OCI-LY3 (cell line): Measurements from ENCODE around the gene IL16.

Experiments used
- H2AFZ ChIP-seq: fragments of 200-600, 300-600 bp; shearing (Covaris generic); 2 replicates; pipeline ENCODE4 v1.6.0; 2014; ENCODE audit warnings: antibody characterized with exemption, low read depth, low read length
- H3K27ac ChIP-seq: fragments of 200-600, 300-600 bp; sonication (generic); 2 replicates; pipeline ENCODE4 v1.5.1; 2014; ENCODE audit warnings: mild to moderate bottlenecking, low read length, moderate library complexity, mixed read lengths
- H3K27me3 ChIP-seq: fragments of 200-600, 300-600 bp; sonication (generic); 2 replicates; pipeline ENCODE4 v1.6.1; 2014; ENCODE audit warnings: low read depth, low read length, mixed read lengths
- H3K36me3 ChIP-seq: fragments of 200-600, 300-600 bp; sonication (generic); replicated peaks from 2 replicates; pipeline ENCODE3; 2014; ENCODE audit warnings: low read depth, low read length, mixed read lengths
- H3K4me1 ChIP-seq: fragments of 300-600, 200-600 bp; sonication (generic); 2 replicates; pipeline ENCODE4 v1.6.1; 2014; ENCODE audit warnings: low read length, mixed read lengths
- H3K4me2 ChIP-seq: fragments of 200-600, 300-600 bp; sonication (generic); 2 replicates; pipeline ENCODE4 v1.6.1; 2014; ENCODE audit warnings: low read length, mixed read lengths
- H3K4me3 ChIP-seq: fragments of 300-600, 200-600 bp; sonication (generic); 2 replicates; pipeline ENCODE4 v1.5.1; 2014; ENCODE audit warnings: antibody characterized with exemption, mild to moderate bottlenecking, low read length, moderate library complexity
- H3K79me2 ChIP-seq: fragments of 300-600, 200-600 bp; shearing (Covaris generic); 2 replicates; pipeline ENCODE4 v1.6.1; 2014; ENCODE audit warnings: mild to moderate bottlenecking, low read length, mixed read lengths
- H3K9ac ChIP-seq: fragments of 300-600, 200-600 bp; shearing (Covaris generic); 2 replicates; pipeline ENCODE4 v1.6.0; 2014; ENCODE audit warnings: mild to moderate bottlenecking, low read length, moderate library complexity
- H3K9me3 ChIP-seq: fragments of 200-600, 300-600 bp; shearing (Covaris generic); 2 replicates; pipeline ENCODE4 v1.6.1; 2014; ENCODE audit warnings: low read length, mixed read lengths; ENCODE audit not compliant: insufficient read depth
- H4K20me1 ChIP-seq: fragments of 200-600, 300-600 bp; sonication (generic); 2 replicates; pipeline ENCODE4 v1.6.1; 2016; ENCODE audit warnings: low read length, mixed read lengths; ENCODE audit not compliant: insufficient read depth
- EZH2phosphoT487 ChIP-seq: fragments of 200-600 bp; shearing (Covaris generic); IDR thresholded peaks from 2 replicates; pipeline ENCODE4 v1.6.1; 2018; ENCODE audit warnings: antibody characterized with exemption, mixed run types, low read depth
- TF ChIP-seq, protein P1 (sequence below): fragments of 200-600, 300-600 bp; sonication (generic); IDR thresholded peaks from 2 replicates; pipeline ENCODE4 v1.5.1; 2014; ENCODE audit warnings: antibody characterized with exemption, low read length, low read depth

IL16 gene

GRCh38 chr15:81209635-81210034 is 13.0 kb downstream of the IL16 start:
- H3K4me1 ChIP-seq: no peaks in the 10 kb centered on the region
- TF ChIP-seq, protein P1, sequence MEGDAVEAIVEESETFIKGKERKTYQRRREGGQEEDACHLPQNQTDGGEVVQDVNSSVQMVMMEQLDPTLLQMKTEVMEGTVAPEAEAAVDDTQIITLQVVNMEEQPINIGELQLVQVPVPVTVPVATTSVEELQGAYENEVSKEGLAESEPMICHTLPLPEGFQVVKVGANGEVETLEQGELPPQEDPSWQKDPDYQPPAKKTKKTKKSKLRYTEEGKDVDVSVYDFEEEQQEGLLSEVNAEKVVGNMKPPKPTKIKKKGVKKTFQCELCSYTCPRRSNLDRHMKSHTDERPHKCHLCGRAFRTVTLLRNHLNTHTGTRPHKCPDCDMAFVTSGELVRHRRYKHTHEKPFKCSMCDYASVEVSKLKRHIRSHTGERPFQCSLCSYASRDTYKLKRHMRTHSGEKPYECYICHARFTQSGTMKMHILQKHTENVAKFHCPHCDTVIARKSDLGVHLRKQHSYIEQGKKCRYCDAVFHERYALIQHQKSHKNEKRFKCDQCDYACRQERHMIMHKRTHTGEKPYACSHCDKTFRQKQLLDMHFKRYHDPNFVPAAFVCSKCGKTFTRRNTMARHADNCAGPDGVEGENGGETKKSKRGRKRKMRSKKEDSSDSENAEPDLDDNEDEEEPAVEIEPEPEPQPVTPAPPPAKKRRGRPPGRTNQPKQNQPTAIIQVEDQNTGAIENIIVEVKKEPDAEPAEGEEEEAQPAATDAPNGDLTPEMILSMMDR: no peak
- TF ChIP-seq EZH2phosphoT487: no peak
- no peak overlapping the region for H3K4me2 ChIP-seq
- H3K4me3 ChIP-seq: no peak overlapping the region
- H3K27me3 ChIP-seq: peaks cover 6% of the 10 kb centered on the region; the same call in 1 of the 2 replicates
- no peaks in the 10 kb centered on the region for H3K36me3 ChIP-seq
- no peak overlapping the region for H3K27ac ChIP-seq
- H3K9ac ChIP-seq: no peak overlapping the region
- no peaks in the 10 kb centered on the region for H4K20me1 ChIP-seq
- peaks cover 9% of the 10 kb centered on the region for H3K9me3 ChIP-seq
- H2AFZ ChIP-seq: no peak overlapping the region
- no peaks in the 10 kb centered on the region for H3K79me2 ChIP-seq

DNA sequence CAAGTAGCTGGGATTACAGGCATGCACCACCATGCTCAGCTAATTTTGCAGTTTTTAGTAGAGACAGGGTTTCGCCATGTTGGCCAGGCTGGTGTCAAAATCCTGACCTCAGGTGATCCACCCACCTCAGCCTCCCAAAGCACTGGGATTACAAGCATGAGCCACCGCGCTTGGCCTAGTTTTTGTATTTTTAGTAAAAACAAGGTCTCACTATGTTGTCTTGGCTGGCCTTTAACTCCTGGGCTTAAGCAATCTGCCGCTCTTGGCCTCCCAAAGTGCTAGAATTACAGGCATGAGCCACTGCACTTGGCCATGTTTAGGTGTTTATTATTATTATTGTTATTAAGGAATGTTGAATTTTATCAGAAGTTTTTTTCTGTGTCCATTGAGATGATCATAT is 14.7 kb downstream of the IL16 start:
- H3K27me3 ChIP-seq: peaks cover 9% of the 10 kb centered on the region; the same call in 1 of the 2 replicates

DNA sequence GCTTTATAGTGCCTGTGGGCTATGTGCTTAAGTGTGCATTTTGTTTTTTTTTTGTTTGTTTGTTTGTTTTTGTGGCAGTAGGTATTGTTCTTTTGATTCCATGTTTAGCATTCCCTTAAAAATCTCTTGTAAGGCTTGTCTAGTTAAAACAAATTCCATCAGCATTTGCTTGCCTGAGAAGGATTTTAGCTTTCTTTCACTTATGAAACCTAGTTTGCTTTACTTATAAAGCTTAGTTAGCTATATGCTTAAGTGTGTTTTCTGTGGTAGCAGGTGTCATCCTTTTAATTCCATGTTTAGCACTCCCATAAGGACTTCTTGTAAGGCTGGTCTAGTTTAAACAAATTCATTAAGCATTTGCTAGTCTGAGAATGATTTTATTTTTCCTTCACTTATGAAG is 17.3 kb downstream of the IL16 start:
- H3K4me1 ChIP-seq: no peaks in the 10 kb centered on the region
- no peak overlapping the region for H2AFZ ChIP-seq
- peaks cover 9% of the 10 kb centered on the region; the same call in 1 of the 2 replicates for H3K27me3 ChIP-seq
- no peaks in the 10 kb centered on the region for H4K20me1 ChIP-seq
- H3K9me3 ChIP-seq: peaks cover 16% of the 10 kb centered on the region
- TF ChIP-seq, protein P1: no peak
- TF ChIP-seq EZH2phosphoT487: no peak
- no peaks in the 10 kb centered on the region for H3K79me2 ChIP-seq
- H3K27ac ChIP-seq: no peak overlapping the region
- H3K36me3 ChIP-seq: no peaks in the 10 kb centered on the region
- H3K9ac ChIP-seq: no peak overlapping the region
- no peak overlapping the region for H3K4me2 ChIP-seq
- H3K4me3 ChIP-seq: no peak overlapping the region

More for the DNA sequence above, 14.7 kb downstream of the IL16 start:
- no peaks in the 10 kb centered on the region for H3K36me3 ChIP-seq
- no peak overlapping the region for H3K9ac ChIP-seq
- TF ChIP-seq EZH2phosphoT487: no peak
- TF ChIP-seq, protein P1: no peak
- H4K20me1 ChIP-seq: no peaks in the 10 kb centered on the region
- H3K4me1 ChIP-seq: no peaks in the 10 kb centered on the region
- H3K4me3 ChIP-seq: no peak overlapping the region
- H3K79me2 ChIP-seq: no peaks in the 10 kb centered on the region
- no peak overlapping the region for H2AFZ ChIP-seq
- no peak overlapping the region for H3K27ac ChIP-seq
- H3K4me2 ChIP-seq: no peak overlapping the region
- peaks cover 16% of the 10 kb centered on the region for H3K9me3 ChIP-seq

GRCh38 chr15:81215531-81215930 is 18.9 kb downstream of the IL16 start:
- H3K4me2 ChIP-seq: no peak overlapping the region
- H4K20me1 ChIP-seq: no peaks in the 10 kb centered on the region
- no peaks in the 10 kb centered on the region for H3K4me1 ChIP-seq
- H3K79me2 ChIP-seq: no peaks in the 10 kb centered on the region
- H3K4me3 ChIP-seq: no peak overlapping the region
- no peaks in the 10 kb centered on the region for H3K36me3 ChIP-seq
- peaks cover 9% of the 10 kb centered on the region; the same call in 1 of the 2 replicates for H3K27me3 ChIP-seq
- TF ChIP-seq, protein P1: no peak
- no peak for TF ChIP-seq EZH2phosphoT487
- H3K9ac ChIP-seq: no peak overlapping the region
- peaks cover 16% of the 10 kb centered on the region for H3K9me3 ChIP-seq
- no peak overlapping the region for H2AFZ ChIP-seq
- no peak overlapping the region for H3K27ac ChIP-seq
